Activated B cell treated with CpG ODN at 0.5 μM for 24 hours (primary cell): ENCODE results near the gene MCM3AP. TPM values are rescaled to one million over a fixed set of nuclear protein-coding genes. Genes with fewer than 3 reads are reported as not detected.

Source experiments
- ATAC-seq: fragments of 200-7000 bp; cut with Tn5 transposase; one replicate; pipeline ENCODE4 v1.10.0; 2021; ENCODE audit warnings: low read depth, mild to moderate bottlenecking, moderate library complexity
- CTCF ChIA-PET: fragments of 350-600 bp; sonication (Branson Sonifier 250); formaldehyde crosslinking; loops from one replicate; lab custom pipeline; 2021; ENCODE audit warnings: antibody characterized with exemption; lab: Charles Lee
- POLR2A ChIA-PET: fragments of 350-600 bp; sonication (Branson Sonifier 250); formaldehyde crosslinking; loops from one replicate; lab custom pipeline; 2021; ENCODE audit warnings: antibody characterized with exemption; lab: Charles Lee
- DNase-seq: peaks from one replicate; pipeline ENCODE4 v3.0.0; 2022
- H3K27ac Mint-ChIP-seq: one replicate; pipeline ENCODE4 v1.8.0; 2020; ENCODE audit warnings: mixed read lengths
- H3K27me3 Mint-ChIP-seq: one replicate; pipeline ENCODE4 v1.8.0; 2021; ENCODE audit warnings: mixed read lengths
- H3K36me3 Mint-ChIP-seq: one replicate; pipeline ENCODE4 v1.8.0; 2021; ENCODE audit warnings: low read depth, mixed read lengths
- H3K4me1 Mint-ChIP-seq: one replicate; pipeline ENCODE4 v1.8.0; 2021; ENCODE audit warnings: mixed read lengths
- H3K4me3 Mint-ChIP-seq: one replicate; pipeline ENCODE4 v1.8.0; 2020; ENCODE audit warnings: mild to moderate bottlenecking, mixed read lengths
- H3K9me3 Mint-ChIP-seq: one replicate; pipeline ENCODE4 v1.8.0; 2020; ENCODE audit warnings: mixed read lengths
- intact Hi-C: fragments of 100-400 bp; cut with micrococcal nuclease; formaldehyde crosslinking; loops from one replicate; pipeline ENCODE4 v1.15.1; 2024
- total RNA-seq: library from RNA; stranded (reverse); gene quantifications from 2 replicates; pipeline ENCODE4 v1.2.3, GENCODE V29; 2022
- TF ChIP-seq, protein P1 (sequence below): fragments of 200-600 bp; IDR thresholded peaks from one replicate; pipeline ENCODE4 v1.8.0; 2022; ENCODE audit warnings: antibody characterized with exemption, mild to moderate bottlenecking

MCM3AP gene
- total RNA-seq, 1 donor from 2014 or later = 147 TPM

- Mint-ChIP-seq H3K9me3 (no peaks in the 10 kb centered on the region), H3K27me3 (no peaks in the 10 kb centered on the region), H3K4me1 (no peaks in the 10 kb centered on the region), H3K27ac (no peak overlapping the region), H3K4me3 (no peak overlapping the region), H3K36me3 (peaks cover 42% of the 10 kb centered on the region)
- DNase-seq = no peak
- TF ChIP-seq, protein P1, sequence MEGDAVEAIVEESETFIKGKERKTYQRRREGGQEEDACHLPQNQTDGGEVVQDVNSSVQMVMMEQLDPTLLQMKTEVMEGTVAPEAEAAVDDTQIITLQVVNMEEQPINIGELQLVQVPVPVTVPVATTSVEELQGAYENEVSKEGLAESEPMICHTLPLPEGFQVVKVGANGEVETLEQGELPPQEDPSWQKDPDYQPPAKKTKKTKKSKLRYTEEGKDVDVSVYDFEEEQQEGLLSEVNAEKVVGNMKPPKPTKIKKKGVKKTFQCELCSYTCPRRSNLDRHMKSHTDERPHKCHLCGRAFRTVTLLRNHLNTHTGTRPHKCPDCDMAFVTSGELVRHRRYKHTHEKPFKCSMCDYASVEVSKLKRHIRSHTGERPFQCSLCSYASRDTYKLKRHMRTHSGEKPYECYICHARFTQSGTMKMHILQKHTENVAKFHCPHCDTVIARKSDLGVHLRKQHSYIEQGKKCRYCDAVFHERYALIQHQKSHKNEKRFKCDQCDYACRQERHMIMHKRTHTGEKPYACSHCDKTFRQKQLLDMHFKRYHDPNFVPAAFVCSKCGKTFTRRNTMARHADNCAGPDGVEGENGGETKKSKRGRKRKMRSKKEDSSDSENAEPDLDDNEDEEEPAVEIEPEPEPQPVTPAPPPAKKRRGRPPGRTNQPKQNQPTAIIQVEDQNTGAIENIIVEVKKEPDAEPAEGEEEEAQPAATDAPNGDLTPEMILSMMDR = no peak
- no peak for ATAC-seq
- intact Hi-C loops = no loop called here
- POLR2A ChIA-PET = no interaction called here
- CTCF ChIA-PET = no interaction called here
These were observed 69.8 kb downstream of the MCM3AP start for GRCh38 chr21:46215436-46216131.

DNA sequence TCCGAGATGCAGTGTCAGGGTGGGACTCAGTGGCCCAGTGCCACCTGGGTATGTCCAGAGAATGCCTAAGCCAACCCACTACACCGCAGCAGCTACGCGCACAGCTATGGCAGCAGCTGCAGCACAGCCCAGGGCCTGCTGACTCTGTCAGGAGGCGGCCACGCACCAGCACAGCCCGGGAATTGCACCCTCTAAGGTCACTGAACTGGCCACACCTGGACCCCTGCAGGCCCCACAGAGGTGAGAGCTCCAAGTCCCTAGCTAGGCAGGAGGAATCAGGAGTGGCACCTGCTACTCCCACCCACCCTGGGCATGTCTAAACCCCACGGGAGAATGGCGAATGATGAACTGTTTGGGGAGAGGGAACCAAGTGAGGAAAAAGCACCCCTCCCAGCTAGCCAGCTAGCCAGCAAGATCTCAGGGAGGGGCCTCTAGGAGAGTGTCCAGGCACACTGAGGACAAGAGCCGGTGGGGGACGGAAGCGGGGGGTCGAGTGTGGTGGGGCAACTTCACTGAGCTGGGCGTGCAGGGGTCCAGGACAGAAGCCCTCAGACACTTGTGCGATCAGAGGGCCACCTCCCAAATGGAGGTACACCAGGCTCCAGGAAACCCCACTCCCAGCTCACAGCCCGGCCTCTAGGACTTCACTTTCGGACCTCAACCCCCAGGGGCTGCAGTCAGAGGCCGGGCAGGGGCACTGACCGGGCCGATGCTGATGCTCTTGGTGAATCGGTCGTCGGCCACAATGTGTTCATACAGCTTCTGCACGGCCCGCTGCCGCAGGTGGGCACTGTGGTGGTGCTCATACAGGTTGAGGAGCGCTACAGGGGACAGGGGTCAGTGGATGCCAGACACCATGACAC is 70.7 kb downstream of the MCM3AP start:
- ATAC-seq = no peak
- DNase-seq = no peak
- intact Hi-C loops = no loop called here
- Mint-ChIP-seq H3K9me3 (no peaks in the 10 kb centered on the region), H3K27me3 (no peaks in the 10 kb centered on the region), H3K4me3 (no peak overlapping the region), H3K4me1 (no peaks in the 10 kb centered on the region), H3K36me3 (peaks cover 40% of the 10 kb centered on the region), H3K27ac (no peak overlapping the region)
- CTCF ChIA-PET = no interaction called here
- TF ChIP-seq, protein P1 = no peak
- POLR2A ChIA-PET = no interaction called here

GRCh38 chr21:46213620-46214286 is 71.7 kb downstream of the MCM3AP start:
- Mint-ChIP-seq H3K4me1 (no peaks in the 10 kb centered on the region), H3K9me3 (no peaks in the 10 kb centered on the region), H3K27me3 (no peaks in the 10 kb centered on the region), H3K36me3 (peaks cover 42% of the 10 kb centered on the region), H3K4me3 (no peak overlapping the region), H3K27ac (no peak overlapping the region)
- ATAC-seq (no peak), DNase-seq (peak; percentile 5)
- intact Hi-C loops = no loop called here
- ChIA-PET CTCF (no interaction called here), POLR2A (no interaction called here)
- TF ChIP-seq, protein P1 = no peak

DNA sequence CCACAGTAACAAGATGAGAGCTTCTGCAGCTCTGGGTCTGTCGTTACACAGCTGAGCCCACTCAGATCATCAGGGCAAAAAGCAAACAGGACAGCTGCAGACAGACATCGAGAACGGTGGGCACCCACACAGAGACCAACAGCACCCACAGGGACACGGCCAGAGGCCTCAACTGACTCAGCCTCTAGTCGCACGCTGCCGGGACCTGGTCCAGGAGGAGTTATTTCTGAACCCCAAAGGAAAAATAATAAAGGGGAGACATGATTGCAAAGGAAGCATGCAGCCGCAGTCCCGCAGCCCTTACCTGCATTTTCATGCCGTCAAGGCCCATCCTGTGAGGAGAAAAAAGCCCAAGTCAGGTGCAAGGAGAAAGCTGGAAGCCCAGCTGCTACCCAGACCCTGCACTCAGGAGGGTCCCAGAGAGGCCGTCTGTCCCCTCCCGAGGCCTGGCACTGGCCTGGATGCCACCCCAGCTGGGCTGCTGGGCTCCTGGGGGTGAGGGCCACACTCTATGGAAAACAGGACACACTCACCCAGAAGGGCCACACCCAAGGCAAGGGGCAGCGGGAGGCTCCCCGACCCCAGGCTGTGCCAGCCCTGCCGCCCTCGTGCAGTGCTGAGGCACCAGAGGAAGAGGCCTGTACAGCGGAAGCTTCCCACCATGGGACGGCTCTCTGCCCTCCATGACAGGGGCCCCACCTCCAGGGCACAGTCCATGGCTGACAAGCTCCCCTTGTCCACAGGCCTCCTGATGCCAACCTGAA is 72.5 kb downstream of the MCM3AP start:
- no peak overlapping the region for H3K27ac Mint-ChIP-seq
- H3K36me3 Mint-ChIP-seq = peaks cover 50% of the 10 kb centered on the region
- ChIA-PET POLR2A (no interaction called here), CTCF (no interaction called here)
- TF ChIP-seq, protein P1 = no peak
- DNase-seq (no peak), ATAC-seq (no peak)
- no peaks in the 10 kb centered on the region for H3K9me3 Mint-ChIP-seq
- no peaks in the 10 kb centered on the region for H3K27me3 Mint-ChIP-seq
- intact Hi-C loops = no loop called here
- no peak overlapping the region for H3K4me3 Mint-ChIP-seq
- no peaks in the 10 kb centered on the region for H3K4me1 Mint-ChIP-seq
